HG03039 (cell line): Measurements from ENCODE around the gene ETNPPL.

Experiments used
- ATAC-seq: cut with Tn5 transposase; IDR thresholded peaks from one replicate; pipeline ENCODE4 v1.9.1; 2021; ENCODE audit warnings: mild to moderate bottlenecking, moderate library complexity; ENCODE audit not compliant: unreplicated experiment

ETNPPL gene

DNA sequence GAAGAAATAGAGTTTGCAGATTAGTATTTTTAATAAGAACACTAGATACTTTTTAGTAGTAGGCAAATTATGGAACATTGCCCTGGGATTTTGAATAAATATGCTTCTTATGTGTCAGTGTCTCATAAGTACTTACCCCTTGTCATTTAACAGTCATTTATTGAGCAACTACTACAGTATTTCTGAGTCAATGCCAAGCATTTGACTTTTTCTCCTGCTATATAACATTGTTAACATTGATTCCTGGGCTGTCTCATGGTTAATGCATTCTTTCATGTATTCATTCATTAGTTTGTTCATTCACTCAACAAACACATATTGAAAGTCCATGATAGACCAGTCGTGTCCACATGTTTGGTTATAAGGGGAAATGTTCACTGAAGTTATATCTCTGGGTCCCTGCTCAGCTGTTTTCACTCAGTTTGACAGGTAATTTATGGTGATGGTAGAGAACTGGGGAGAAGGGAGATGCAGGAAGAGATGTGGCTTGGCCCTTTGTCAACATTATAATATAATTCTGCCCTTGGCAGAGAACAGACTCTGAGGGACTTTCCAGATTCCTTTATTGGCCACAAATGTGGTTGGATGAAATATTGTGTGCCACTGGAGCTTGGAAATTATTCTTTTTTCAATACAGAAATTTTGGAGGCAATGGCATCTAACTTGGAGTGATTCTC lies 62.6 kb downstream of the ETNPPL start:
- no peak for ATAC-seq

DNA sequence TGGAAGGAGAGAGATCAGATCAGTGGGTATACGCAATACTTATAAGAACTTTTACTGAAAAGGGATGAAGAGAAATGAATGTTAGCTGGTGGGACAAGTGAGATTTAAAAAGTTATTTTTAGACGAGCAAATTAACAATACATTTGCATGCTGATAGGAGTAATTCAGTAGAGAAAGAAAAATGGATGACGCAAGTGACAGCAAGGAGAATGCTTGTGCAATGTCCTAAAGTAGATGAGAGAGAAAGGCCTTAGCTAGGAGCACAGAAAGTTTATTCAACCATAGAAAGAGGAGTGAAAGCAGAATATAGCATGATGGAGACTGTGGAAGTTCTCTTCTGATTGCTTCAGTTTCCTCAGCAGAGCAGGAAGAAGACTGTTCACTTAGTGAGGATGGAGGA lies 66.7 kb downstream of the ETNPPL start:
- no peak for ATAC-seq

DNA sequence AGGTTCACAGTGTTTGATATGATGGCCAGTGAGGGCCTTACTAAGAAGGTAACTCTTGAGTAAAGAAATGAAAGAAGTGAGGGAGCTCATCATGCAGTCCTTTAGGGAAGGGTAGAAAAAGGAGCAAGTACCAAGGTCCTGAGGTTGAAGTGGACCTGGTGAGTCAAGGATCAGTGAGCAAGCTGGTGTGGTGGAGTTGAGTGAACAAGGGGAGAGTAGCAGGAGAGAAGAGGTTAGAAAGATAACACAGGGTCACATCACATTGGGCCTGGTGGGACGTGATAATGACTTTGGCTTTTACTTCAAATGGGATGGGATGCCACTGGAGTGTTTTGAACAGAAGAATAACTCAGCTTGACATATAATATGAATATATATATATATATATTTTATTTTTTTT lies 67.8 kb downstream of the ETNPPL start:
- no peak for ATAC-seq

DNA sequence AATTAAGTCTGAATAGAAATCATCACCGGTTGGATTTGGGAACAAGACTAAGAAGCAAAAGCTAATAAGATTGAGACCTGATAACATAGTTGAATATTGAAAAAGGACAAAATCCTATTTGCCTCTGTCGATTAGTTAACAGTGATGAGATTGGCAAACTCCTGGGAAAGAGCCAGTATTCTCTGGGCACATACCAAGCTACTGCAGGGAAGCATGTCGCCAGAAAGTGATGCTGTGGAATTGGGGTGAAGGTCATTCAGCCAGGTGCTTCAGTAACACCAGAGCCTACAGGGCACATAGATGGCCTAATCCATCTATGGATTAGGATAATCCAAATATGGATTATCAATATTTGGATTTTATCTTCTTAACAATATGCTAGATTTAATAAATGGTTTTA lies 68.4 kb downstream of the ETNPPL start:
- ATAC-seq: no peak

DNA sequence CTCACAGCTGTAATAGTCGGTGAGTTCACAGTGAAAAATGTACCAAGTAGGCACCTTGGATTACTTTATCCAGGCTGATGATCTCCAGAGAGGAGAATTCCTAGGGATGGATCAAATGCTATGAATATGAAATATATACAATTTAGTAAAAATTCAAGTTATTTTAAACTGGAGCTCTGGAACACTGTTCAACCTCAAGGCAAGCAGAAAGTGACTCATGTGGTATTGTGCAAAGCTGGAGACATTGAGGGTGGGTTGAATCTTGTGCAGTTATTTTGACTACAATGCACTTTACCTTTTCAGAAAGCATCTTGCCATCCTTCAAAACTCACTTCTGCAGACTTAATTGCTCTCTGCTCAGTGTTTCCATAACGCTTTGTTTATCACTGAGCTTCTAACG lies 69.0 kb downstream of the ETNPPL start:
- ATAC-seq: no peak

DNA sequence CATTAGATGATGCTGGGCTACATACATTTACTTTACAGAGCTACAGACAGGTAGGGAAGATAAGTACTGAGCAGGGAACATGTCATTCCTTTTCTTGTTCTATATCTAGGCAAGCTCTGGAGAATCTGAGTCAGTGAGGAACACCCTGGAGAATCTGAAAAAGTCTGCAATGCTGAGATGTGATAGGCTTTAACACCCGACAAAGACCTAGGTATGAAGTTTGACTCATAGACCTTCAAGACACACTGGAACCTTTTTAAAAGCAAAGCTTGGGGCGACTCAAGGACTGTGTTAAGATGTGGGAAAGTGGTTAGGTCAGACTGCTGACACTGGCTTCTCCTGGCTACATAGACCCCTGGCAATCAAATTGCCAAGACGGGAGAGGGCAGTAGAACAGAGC lies 69.6 kb downstream of the ETNPPL start:
- ATAC-seq: no peak
